NCI-H2196 (cell line): Measurements from ENCODE around the gene FARP1.

Experiments used
- DNase-seq: peaks from one replicate; lab custom pipeline; 2025; ENCODE audit not compliant: unreplicated experiment; lab: John Stamatoyannopoulos, UW

FARP1 gene

DNA sequence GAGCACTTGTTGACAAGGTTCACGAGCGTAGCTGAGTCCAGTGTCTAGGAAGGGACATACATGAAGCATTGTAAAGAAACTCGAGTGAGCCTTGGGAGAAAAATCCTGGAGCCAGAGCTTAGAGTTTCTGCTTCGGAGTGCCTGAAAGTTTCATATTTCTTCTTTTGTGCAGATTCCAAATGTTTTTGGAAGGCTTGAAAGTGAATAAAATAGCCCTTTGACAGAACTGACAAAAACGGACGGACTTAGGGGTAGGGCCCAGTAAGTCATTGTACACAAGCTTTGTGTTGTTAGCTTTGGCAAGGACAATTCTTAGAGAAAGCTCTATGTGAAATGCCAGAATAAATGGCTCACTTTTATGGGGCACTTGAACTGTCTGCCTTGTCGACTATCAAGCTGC, 31.4 kb downstream of the FARP1 start:
- no peak for DNase-seq

DNA sequence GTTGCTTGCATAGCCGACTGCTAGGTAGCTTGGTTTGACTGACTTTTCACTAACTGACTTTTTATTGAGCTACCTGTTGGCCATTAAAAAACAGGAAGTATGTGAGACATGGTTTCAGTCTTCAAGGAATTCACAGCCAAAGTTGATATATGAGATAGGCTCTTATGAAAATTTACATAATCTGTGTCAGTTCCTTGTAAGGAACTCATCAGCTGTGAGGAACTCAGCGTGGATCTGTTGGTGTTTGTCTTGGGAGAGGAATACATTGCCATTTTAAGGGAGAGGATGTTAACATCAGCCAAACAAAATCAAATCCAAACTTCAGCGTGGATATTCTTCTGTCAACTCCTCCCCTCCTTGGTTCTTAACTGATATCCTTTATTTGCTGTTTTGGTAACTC, 32.1 kb downstream of the FARP1 start:
- no peak for DNase-seq

DNA sequence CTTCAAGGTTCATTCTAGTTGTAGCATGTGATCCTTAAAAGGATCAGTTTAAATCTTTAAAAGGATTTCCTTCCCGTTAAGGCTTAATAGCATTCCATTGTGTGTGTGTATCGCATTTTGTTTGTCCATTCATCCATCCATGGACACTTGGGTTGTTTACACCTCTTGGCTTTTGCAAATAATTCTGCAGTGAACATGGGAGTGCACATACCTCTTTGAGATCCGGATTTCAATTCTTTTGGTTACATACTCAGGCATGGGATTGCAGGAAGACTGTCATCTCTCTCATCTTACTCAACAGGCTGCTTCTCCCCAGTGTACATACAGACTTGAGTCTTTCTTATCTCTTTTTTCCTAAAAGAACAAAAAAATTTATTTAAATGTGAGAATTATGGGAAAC, 32.9 kb downstream of the FARP1 start:
- no peak for DNase-seq

DNA sequence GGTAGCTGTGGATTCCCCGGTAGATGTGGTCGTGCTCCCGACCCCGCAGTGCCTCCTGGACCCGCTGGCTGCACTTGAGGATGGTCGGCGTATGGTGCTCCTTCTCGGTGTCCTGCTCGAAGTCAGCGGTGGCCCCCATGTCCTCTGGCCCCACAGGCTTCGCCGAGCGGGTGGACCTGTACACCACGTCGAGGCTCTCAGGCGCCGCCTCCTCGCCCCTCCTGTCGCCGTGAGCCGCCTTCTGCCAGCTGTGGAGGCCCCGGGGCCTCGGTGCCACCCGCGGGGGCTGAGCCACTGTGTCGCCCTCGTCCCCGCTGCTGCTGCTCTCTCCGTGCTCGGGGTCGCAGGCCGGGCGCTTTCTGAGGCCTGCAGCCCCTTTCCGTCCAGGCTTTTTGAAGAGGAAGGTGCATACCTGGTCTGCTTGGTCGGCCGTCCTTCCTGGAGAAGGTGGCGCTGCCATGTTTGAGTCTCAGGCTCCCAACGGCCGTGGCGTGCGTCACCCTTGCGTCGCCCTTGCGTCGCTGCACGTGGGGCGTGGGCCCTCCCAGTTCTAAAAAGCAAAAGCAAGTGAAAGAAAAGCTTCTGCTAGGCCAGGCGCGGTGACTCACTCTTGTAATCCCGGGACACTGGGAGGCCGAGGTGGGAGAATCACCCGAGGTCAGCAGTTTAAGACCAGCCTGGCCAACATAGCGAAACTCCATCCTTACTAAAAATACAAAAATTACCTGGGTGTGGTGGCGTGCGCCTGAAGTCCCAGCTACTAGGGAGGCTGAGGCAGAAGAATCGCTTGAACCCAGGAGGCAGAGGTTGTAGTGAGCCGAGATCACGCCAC, 34.1 kb downstream of the FARP1 start, which contains the start of gene RNF113B:
TSS of gene RNF113B (minus strand) at position 493 of the 832 bp plus-strand sequence. CDS start at position 460, 33 bp downstream.
- no peak for DNase-seq

DNA sequence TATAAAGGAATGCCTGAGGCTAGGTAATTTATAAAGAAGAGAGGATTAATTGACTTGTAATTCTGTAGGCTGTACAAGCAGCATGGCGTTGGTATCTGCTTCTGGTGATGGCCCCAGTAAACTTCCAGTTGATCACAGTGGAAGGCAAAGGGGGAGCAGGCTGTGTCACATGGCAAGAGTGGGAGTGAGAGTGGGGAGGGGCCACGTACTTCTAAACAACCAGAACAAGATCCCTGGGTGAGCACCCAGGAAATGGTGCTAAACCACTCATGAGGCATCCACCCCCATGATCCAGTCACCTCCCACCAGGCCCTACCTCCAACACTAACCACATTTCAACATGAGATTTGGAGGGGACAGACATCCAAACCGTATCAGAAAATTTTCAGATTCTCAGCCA, 37.2 kb downstream of the FARP1 start:
- no peak for DNase-seq

DNA sequence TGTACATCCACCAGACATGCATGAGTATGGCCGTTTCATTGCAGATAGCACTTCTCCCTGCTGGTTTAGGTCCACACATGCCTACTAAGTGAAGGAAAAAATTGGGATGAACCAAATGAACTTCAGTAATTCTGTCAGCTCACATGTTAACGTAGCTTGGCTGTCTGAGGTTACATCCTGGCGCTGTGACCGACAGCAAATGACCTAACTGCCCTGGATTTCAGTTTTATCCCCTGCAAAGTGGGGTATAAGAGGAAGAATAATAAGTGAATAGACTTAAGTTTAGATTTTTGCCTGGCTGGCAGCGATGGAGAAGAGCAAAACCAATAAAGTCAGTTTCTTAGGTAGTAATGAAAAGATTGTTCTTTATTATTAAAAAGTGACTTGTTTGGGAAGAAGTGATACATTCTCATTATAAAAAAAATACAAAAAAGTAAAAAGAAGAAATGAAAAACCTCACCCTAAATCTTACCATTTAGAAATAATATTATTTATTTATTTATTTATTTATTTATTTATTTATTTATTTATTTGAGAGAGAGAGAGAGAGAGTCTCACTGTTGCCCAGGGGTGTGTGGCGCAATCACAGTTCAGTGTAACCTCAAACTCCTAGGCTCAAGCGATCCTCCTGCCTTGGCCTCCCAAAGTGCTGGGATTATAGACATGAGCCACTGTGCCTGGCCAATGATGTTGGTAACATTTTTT, 38.4 kb downstream of the FARP1 start:
- no peak for DNase-seq

DNA sequence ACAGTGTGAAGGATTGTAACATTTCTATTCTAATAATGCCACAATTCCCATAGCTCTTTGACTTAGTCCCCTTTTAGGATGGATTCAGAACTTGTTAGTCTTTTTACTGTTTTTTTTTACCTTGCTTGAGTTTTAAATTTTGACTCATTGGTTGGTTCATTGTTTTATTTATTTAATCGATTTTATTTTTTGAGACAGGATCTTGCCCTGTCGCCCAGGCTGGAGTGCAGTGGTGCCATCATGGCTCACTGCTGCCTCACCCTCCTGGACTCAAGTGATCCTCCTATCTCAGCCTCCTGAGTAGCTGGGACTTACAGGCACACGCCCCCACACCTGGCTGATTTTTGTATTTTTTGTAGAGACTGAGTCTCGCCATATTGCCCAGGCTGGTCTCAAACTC, 39.3 kb downstream of the FARP1 start:
- DNase-seq: no peak

DNA sequence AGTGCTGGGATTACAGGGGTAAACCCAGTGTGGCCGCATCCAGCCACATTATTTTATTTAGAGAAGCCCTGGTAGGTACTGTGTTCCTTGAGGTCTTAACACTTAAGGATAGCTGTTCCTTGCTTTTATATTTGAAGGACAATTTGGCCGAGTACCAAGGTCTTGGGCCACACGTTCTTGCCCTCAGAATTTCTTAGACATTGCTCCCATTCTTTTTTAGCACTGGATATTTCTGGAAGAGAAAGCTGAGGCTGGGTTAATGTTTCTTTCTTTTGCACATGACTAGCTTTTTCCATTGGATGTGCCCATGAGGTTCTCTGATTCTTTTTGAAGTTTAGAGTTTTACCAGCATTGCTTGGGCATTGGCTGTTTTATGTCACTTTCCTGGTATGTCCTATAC, 39.7 kb downstream of the FARP1 start:
- DNase-seq: no peak

DNA sequence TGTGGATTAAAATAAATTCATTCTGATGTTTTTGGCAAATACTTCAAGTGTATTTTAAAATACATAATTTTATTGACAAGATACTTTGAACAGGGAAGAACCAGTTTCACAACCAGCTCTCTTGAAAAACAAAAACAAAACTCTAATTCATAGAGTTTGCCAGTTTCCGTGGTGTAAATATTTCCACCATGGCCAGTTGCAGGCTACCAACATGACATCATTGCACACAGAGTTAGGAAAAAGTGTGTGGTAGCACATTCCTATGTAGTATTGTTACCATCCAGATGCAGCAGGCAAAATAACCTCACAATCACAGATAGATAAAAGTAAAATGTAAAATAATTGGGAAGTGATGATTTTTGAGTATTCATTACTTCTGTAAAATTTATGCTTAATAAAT, 41.9 kb downstream of the FARP1 start:
- no peak for DNase-seq

DNA sequence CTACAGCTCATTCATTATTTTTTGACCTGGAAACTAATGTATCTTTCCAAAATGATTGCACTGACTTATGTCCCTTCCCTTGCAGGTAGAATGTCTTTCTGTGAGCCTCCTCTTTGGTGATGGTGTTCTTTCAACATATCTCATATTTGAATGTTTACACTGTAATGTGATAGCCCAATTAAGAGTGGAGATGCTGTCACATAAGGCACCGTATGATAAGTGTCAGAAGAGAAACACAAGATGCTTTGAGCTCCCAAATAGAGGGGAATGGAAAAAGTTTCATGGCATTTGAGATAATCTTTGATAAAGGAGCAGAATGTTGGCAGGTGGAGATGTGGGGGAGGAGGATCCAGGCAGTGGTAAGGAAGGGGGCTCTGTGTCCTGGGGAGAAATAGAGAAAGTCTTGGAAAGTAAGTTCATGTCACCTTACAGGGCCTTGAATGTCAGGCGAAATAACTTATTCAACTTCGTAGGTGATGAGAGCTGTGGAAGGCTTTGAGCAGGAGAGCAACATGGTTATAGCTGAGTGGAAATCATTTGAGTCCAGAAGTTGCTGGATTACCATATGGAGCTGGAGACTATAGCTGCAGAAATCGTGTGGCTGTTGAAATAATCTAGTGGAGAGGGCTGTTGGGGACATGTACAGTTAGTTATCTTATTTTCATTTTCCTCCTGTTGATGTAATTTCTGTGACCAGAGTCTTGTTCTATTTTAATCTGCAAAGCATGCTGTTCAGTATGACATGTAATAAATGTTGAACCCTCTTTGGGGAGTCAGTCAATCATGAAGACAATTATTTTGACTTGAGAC, 44.5 kb downstream of the FARP1 start:
- no peak for DNase-seq

DNA sequence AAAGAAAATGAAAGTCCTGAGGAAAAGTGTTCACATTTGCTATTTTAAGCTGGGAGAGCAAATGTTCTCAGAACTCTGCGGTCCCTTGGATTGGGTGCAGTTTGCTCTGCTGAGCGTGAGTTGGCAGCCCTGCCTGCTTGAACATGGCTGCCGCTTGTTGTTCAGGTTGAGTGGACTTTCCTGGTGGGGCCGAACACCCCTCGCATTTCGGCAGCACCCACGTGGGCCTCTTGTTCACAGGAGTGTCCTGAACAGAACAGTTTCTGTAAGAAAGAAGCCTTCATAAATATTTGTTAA, 45.0 kb downstream of the FARP1 start:
- no peak for DNase-seq

DNA sequence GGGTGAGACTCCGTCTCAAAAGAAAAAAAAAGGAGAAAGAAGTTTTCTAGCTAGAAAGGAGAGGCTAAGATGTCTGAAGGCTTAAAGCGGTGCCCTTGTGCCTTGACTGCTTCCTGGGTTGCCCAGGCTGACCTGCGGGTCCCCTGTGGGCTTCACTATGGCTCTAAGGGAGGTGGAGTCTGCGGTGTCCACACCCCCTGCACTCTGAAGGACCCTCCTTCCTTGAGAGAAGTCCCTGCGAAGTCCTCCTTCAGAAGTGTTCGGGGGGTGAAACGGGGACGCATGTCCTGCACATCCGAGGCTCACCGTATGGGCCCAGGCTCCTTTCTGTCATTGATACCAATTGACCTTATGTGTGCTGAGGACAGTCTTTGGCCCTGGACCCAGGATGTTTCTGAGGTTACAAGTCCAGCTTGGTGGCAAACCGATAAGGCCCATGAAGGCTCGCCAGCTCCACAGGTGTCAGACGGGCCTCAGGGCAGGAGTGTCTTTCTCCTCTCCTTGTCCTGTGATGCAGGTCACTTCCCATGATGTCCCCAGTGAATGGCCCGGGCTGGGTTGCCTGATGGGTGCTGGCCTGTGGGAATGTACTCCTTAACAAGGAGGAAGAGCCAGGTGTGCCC, 45.8 kb downstream of the FARP1 start:
- DNase-seq: no peak

DNA sequence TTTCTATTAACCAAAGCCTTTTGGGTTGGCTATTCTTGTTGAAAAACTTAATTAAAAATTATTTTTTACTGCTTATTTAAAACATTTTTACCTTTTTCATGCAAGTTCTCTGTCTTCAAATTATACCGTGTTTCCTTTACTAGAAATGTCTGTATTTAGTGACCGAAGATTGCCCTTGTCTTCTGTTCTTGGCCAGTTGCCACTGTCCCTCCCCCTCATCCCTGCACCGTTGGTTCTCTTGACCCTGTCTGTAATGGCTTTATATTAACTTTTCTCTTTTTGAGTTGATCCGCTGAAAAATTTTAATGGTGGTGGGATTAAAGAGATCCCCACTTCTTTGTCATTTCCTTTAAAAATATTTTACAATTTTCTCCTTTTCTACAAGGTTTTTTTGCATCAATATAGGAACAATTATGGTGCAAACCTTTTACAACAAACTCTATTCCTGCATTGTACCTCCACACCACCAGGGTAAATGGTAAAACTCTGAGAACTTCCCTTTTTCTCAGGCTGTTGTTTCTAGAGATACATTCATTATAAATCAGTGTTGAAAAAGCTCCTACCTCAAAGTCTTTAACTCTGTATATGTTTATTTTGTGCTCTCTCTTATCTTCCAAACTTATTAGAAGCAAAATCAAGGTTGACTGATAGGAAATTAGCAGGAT, 47.1 kb downstream of the FARP1 start:
- no peak for DNase-seq

DNA sequence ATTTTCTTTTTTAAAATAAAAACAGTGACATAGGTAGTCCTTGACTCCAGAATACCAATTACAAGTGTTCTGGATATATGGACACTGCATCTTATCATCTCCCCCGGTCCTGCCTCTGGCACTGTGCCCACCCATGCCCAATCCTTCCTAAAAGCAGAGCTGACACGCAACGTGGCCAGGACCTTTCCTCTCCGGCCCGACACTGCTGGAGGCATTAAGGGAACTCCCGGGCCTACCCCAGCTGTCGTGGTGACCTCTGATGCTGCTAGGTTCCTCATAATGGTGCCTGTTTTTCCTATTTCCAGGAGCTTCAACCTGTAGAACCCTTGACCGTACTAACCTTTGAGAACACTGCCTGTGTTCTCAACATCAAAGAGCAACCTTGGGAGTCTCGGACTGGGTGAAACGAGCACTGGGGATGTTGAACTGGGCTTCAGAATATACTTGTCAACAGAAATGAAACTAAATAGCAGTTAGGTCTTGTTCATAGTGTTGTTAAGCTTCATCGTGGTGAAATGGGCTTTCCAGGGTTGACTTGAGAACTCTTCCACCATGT, 48.1 kb downstream of the FARP1 start:
- DNase-seq: no peak

DNA sequence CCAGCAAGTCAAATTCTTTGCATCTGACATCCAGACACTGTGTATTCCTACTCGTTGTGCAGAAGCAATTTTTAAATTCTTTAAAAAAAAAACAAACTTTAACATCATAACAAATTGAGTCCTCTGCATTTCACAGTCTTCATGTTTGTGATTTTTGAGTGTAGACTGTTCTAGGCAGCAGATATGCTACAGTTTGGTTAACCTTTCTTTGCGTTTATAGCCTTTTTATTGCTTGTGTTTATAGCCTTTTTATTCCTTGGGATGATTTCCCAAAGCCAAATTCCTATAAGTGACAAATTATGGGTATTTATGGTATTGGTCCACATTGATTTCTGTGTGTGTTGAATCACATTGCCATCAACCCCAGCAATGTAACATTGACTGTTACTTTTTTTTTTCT, 49.1 kb downstream of the FARP1 start:
- DNase-seq: no peak

DNA sequence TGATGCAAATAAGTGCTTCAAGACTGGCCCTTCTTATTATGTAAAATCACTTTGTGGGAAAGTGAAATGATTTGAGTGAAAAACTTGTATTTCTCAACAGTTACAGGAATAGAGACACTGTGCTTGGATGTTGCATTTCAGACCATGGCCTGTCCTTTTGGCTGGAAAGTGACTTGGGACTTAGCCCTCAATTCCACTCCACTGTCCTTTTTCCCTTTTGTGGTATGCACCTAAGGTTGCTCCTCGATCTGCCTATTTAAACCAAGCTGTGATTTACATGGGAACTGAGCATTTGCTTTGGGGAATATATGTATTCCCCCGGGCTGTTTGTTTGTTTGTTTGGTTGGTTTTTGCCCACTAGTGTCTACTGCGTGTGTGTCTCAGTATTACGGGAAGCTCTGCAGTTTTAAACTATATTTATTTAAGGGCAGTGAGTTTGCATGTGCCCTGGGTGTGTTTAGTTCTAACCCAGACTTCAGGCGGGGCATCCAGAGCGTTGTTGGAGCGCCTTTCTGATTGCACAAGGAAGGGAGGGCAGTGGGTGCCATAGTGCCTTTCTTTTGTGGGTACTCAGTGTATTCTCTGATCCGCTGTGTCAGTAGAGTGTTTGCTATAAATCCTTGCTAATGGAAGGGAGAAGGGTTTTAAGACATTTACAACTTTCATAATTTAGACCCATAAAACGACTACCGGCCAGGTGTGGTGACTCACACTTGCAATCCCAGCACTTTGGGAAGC, 52.3 kb downstream of the FARP1 start:
- no peak for DNase-seq

DNA sequence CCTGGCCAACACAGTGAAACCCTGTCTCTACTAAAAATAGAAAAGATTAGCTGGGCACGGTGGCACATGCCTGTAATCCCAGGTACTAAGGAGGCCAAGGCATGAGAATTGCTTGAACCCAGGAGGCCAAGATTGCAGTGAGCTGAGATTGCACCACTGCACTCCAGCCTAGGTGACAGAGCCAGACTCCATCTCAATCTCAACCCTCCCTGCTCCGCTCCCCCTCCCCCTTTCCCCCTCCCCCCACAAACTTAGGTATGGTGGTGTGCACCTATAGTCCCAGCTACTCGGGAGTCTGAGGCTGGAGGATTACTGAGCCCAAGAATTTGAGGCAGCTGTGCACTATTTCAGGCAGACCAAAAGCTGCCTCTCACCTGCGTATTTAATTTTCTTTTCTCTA, 55.8 kb downstream of the FARP1 start:
- no peak for DNase-seq

DNA sequence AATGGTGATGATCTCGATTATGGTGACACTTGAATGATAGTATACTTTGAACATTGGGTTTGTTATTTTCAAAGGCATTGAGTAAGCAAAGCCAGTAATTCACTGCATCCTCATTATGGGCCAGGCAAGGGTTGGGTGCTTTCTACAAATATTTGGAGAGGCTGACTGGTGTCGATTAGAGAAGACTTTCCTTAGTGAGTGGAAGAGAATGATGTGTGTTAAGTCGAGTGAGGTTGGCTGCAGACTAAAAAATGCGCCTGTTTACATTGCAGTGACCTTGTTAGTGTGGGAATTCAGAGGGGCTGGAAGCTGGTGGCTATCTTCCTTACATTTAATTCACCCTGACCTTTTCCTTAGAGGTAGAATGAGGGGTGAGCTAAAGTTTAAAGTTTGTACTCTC, 56.6 kb downstream of the FARP1 start:
- no peak for DNase-seq

DNA sequence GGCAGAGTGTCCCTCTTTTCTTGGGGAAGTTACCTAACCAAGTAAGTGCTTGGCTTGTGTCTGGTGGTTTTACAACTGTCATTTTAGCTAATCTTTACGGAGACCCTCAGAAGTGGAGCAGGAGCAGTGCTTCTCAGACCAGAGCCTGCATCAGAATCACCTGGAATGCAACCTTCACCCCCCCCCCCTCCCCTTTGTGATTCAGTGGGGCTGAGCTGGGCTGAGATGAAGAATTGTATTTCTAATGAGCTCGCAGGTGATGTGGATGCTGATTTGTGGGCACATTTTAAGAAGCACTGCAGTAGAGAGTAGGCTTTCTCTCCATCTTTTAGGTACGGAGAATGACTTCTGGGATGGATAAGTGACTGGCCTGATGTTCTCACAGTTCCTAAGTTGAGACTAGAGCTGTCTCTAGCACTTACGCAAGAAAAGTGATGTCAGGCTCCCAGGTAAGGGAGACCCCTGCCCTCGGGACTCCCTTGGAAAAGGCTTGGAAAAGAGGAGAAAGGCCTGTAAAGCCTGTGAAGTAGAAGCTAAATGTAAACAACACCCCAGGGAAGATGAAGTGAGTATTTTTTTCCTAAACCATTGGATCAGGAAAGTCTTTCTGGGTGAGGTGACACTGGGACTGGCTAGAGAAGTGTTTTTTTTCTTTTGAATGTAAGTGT, 57.5 kb downstream of the FARP1 start:
- DNase-seq: no peak
